ENCODE results near the gene GPR107. TPM values are rescaled to one million over a fixed set of nuclear protein-coding genes. Genes with fewer than 3 reads are reported as not detected.

The GPR107 gene
- total RNA-seq, 2 experiments from 2014 or later: 18.2 to 19.0 TPM

DNA sequence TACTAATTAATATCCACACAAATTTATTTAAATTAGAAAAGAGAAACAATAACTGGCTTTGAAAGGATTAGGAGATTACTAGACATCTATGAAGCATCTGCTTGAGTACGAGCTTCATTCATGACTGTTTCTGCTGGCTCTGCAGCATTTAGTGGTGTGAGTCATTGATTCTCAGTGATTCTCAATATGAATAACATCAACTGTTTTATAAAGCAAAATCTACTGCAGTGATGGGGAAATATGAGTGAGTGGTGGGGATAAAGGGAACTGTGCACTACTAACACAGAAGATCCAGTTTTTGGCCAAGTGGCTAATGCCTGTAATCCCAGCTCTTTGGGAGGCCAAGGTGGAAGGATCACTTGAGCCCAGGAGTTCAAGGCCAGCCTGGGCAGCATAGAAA lies 19.1 kb upstream of the GPR107 start:
- ATAC-seq (peak; percentile 53), DNase-seq (peak; percentile 61)
- peak overlapping the region; percentile 100 for H3K27ac Mint-ChIP-seq
- no peaks in the 10 kb centered on the region for H3K9me3 Mint-ChIP-seq
- no peaks in the 10 kb centered on the region for H3K27me3 Mint-ChIP-seq
- TF ChIP-seq, protein P1, sequence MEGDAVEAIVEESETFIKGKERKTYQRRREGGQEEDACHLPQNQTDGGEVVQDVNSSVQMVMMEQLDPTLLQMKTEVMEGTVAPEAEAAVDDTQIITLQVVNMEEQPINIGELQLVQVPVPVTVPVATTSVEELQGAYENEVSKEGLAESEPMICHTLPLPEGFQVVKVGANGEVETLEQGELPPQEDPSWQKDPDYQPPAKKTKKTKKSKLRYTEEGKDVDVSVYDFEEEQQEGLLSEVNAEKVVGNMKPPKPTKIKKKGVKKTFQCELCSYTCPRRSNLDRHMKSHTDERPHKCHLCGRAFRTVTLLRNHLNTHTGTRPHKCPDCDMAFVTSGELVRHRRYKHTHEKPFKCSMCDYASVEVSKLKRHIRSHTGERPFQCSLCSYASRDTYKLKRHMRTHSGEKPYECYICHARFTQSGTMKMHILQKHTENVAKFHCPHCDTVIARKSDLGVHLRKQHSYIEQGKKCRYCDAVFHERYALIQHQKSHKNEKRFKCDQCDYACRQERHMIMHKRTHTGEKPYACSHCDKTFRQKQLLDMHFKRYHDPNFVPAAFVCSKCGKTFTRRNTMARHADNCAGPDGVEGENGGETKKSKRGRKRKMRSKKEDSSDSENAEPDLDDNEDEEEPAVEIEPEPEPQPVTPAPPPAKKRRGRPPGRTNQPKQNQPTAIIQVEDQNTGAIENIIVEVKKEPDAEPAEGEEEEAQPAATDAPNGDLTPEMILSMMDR (IDR thresholded peaks at IDR 0.05): no peak
- intact Hi-C loops (cut with micrococcal nuclease): no loop called here
- peaks cover 74% of the 10 kb centered on the region for H3K4me1 Mint-ChIP-seq (ENCODE audit: low read depth)
- peaks cover 65% of the 10 kb centered on the region for H3K36me3 Mint-ChIP-seq (ENCODE audit: low read depth)
- CTCF ChIA-PET: interaction anchor here (0.6 to 1.7 kb wide), 10 partner anchors 16 to 150 kb away, joined by 3 to 6 read pairs (median 4); no protein-coding TSS in a partner anchor
- POLR2A ChIA-PET: interaction anchor here (0.8 to 3.9 kb wide), 19 partner anchors 8 to 176 kb away, joined by 3 to 24 read pairs (median 6); no protein-coding TSS in a partner anchor
- H3K4me3 Mint-ChIP-seq: peak overlapping the region; percentile 97

DNA sequence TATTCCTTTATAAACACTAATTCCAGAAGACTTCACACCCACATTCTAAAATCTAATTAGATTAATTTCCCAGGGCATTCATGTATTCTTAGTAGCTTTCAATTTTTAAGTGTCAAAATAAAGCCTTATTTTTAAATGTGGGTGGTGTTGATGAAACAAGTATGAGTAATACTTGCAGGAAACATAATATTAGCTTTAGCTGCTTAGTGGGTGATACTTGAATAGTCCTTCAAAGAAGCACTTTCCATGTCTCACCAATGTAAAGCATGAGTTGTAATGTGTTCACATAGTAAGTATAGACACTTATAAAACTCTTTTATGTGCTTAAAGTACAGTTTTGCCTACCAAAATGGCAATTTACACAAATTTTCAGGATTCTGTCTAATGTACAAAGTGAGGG lies 17.6 kb upstream of the GPR107 start:
- DNase-seq: no peak
- intact Hi-C loops (cut with micrococcal nuclease): loop anchor here (5.0 kb wide), 2 partner anchors 44 to 89 kb away; no protein-coding TSS in a partner anchor
- Mint-ChIP-seq H3K9me3 (no peaks in the 10 kb centered on the region), H3K27ac (peak overlapping the region; percentile 100), H3K36me3 (ENCODE audit: low read depth) (peaks cover 71% of the 10 kb centered on the region), H3K4me1 (ENCODE audit: low read depth) (peaks cover 61% of the 10 kb centered on the region), H3K4me3 (peak overlapping the region; percentile 97), H3K27me3 (no peaks in the 10 kb centered on the region)
- peak; percentile 26 for ATAC-seq
- TF ChIP-seq, protein P1 (IDR thresholded peaks at IDR 0.05): no peak
- CTCF ChIA-PET: interaction anchor here (1.0 to 1.7 kb wide), 3 partner anchors 17 to 151 kb away, joined by 3 to 5 read pairs (median 3); no protein-coding TSS in a partner anchor
- POLR2A ChIA-PET: interaction anchor here (0.5 to 3.9 kb wide), 9 partner anchors 19 to 166 kb away, joined by 3 to 24 read pairs (median 8); no protein-coding TSS in a partner anchor

DNA sequence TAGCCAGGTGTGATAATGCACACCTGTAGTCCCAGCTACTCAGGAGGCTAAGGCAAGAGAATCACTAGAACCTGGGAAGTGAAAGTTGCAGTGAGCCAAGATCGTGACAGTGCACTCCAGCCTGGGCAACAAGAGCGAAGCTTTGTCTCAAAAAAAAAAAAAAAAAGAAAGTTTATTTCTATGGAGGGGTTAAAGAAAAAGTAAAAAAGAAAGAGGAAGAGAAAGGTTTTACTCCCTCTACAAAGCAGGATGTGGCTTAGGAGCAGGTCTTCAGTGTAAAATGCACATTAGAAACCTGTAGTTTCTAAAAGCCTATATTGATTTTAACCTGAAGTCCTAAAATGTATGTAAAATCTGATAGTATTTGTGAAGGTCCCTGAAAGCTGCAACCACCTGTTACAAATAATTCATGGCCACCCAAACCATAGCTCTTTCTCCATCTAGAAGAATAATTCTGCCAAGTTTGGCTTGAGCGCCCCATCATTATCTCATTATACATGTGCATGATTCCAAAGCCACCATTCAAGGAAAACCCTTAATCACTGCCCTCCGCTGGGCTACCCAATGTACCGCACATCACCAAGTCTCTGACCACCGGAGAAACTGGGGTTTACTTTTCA lies 14.1 kb upstream of the GPR107 start:
- no peaks in the 10 kb centered on the region for H3K27me3 Mint-ChIP-seq
- peak overlapping the region; percentile 97 for H3K4me3 Mint-ChIP-seq
- ATAC-seq (no peak), DNase-seq (peak; percentile 34)
- H3K9me3 Mint-ChIP-seq: no peaks in the 10 kb centered on the region
- peaks cover 45% of the 10 kb centered on the region for H3K4me1 Mint-ChIP-seq (ENCODE audit: low read depth)
- TF ChIP-seq, protein P1 (IDR thresholded peaks at IDR 0.05): no peak
- ChIA-PET CTCF (interaction anchor here (0.9 to 2.6 kb wide), 17 partner anchors 9 to 200 kb away, joined by 3 to 18 read pairs (median 5); partner anchors contain the start of gene GPR107), POLR2A (interaction anchor here (0.6 to 10.1 kb wide), 23 partner anchors 9 to 204 kb away, joined by 3 to 110 read pairs (median 5); partner anchors contain the start of gene GPR107)
- intact Hi-C loops (cut with micrococcal nuclease): loop anchor here (2.0 to 5.0 kb wide), 3 partner anchors 47 to 153 kb away; no protein-coding TSS in a partner anchor
- H3K36me3 Mint-ChIP-seq (ENCODE audit: low read depth): peaks cover 64% of the 10 kb centered on the region
- peak overlapping the region; percentile 100 for H3K27ac Mint-ChIP-seq

DNA sequence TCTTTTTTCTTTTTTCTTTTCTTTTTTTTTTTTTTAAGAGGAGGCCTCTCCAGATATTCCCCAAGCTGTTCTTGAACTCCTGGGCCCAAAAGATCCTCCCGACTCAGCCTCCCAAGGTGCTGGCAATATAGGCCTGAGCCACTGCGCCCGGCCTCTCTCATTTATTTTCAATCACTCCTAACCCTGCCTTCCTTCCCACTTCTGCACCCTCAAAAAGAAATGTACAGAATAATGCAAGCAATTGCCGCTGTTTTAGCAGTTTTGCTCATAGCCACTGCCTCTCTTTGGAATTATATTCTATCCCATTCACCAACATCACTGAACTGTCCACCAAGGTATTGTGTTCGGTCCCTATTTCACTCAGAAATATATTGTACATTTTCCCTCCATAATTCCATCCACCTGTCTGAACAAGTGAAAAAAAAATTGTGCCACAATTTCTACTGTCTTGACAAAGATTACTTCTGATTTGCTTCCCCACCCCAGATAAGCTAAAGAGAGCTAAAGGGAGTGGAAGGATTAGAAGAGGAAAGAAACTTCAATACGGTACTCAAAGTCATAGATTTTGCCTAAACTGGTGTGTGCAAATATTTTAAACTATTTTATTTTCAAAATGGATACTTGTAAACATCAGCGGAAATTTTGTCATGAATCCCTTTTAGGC lies 12.6 kb upstream of the GPR107 start:
- TF ChIP-seq, protein P1 (IDR thresholded peaks at IDR 0.05): no peak
- POLR2A ChIA-PET: interaction anchor here (0.9 to 10.1 kb wide), 21 partner anchors 9 to 173 kb away, joined by 3 to 110 read pairs (median 5); partner anchors contain the start of gene GPR107
- intact Hi-C loops (cut with micrococcal nuclease): loop anchor here (2.0 kb wide), 1 partner anchor 154 kb away; no protein-coding TSS in a partner anchor
- peaks cover 50% of the 10 kb centered on the region for H3K36me3 Mint-ChIP-seq (ENCODE audit: low read depth)
- no peaks in the 10 kb centered on the region for H3K27me3 Mint-ChIP-seq
- peak; percentile 41 for DNase-seq
- peaks cover 45% of the 10 kb centered on the region for H3K4me1 Mint-ChIP-seq (ENCODE audit: low read depth)
- no peaks in the 10 kb centered on the region for H3K9me3 Mint-ChIP-seq
- peak overlapping the region; percentile 100 for H3K27ac Mint-ChIP-seq
- H3K4me3 Mint-ChIP-seq: peak overlapping the region; percentile 97
- ATAC-seq: no peak
- CTCF ChIA-PET: interaction anchor here (0.6 to 2.6 kb wide), 5 partner anchors 88 to 156 kb away, joined by 3 to 18 read pairs (median 3); no protein-coding TSS in a partner anchor

Measured in activated CD8-positive, alpha-beta T cell treated with anti-CD3 and anti-CD28 coated beads for 36 hours (primary cell).